HUES64 (cell line): ENCODE results near the gene ACSF3.

Source experiments
- H3K27ac ChIP-seq: 2 replicates; pipeline ENCODE4 v1.7.0; 2013; ENCODE audit warnings: low read depth, low read length, inconsistent platforms
- H3K27me3 ChIP-seq: 2 replicates; pipeline ENCODE4 v1.6.1; 2013; ENCODE audit warnings: mild to moderate bottlenecking, low read length; ENCODE audit not compliant: insufficient read depth
- H3K36me3 ChIP-seq: 2 replicates; pipeline ENCODE4 v1.6.1; 2013; ENCODE audit warnings: mild to moderate bottlenecking, low read length; ENCODE audit not compliant: insufficient read depth
- H3K4me1 ChIP-seq: 2 replicates; pipeline ENCODE4 v1.6.1; 2013; ENCODE audit warnings: mild to moderate bottlenecking, low read length, moderate library complexity; ENCODE audit not compliant: insufficient read depth
- H3K4me3 ChIP-seq: 2 replicates; pipeline ENCODE4 v1.5.1; 2013; ENCODE audit warnings: mild to moderate bottlenecking, low read length, moderate library complexity
- H3K9ac ChIP-seq: 2 replicates; pipeline ENCODE4 v1.6.1; 2013; ENCODE audit warnings: mild to moderate bottlenecking, low read depth, low read length
- H3K9me3 ChIP-seq: 2 replicates; pipeline ENCODE4 v1.6.1; 2013; ENCODE audit warnings: low read depth, low read length; ENCODE audit not compliant: insufficient read depth
- WGBS: fragments of 150-250, 120-280 bp; methylation state at CpG from one replicate; pipeline ENCODE4 v1.1.7; 2013; ENCODE audit warnings: missing lambda C conversion rate; 5-methylcytosine and 5-hydroxymethylcytosine counted together

Gene ACSF3

DNA sequence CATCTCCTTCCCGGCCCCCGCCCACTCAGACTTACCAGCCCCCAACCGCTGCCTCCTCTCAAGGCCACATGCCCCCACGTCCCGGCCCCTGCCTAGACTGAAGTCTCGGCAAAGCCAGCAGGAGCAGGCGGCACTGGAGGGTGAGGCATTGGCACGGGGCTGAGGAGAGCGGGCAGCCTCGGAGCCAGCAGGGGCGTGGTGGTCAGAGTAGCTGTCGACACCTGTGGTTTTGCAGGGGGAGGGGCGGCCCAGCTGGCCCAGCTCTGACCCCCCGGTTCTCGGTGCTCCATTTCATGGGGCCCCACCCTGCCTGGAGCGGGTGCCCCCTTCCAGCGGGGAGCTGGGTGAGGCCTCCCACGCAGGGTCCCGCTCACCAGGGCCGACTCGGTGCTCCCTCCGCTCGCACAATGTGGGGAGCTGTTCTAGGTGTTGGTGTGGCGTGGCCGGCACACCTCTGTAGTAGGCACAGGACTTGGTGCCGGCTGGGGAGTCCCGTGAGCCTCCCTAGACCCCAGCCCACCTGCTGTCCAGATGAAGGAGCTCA lies 82.6 kb downstream of the ACSF3 start:
- Histone ChIP-seq H3K4me3 (no peak overlapping the region), H3K9me3 (no peaks in the 10 kb centered on the region), H3K27me3 (peaks cover 13% of the 10 kb centered on the region), H3K4me1 (peaks cover 5% of the 10 kb centered on the region; the same call in 1 of the 2 replicates), H3K36me3 (no peaks in the 10 kb centered on the region), H3K9ac (no peak overlapping the region), H3K27ac (no peak overlapping the region)
- 90% methylated on average over 27 of the region's 27 CpGs for WGBS

DNA sequence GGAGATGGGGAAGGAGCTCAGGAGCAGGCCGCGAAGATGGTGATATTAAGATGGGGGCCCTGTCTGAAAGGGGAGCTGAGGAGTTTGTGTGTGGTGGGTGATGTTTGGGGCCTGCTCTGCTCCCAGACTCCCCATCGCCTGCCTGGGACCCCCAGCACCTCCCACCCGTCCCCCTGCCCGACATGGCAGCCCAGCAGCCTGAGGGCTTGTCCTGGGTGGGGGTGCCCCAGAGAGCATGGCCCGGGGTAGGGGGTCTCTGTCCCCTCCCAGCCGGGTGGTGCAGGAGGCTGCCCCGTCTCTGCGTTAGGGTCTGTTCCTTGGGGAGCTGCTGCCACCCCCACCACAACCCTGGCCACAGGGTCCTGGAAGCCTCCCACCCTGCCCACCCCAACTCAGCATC lies 83.1 kb downstream of the ACSF3 start:
- WGBS = 95% methylated on average over 9 of the region's 9 CpGs
- Histone ChIP-seq H3K27ac (no peak overlapping the region), H3K36me3 (no peaks in the 10 kb centered on the region), H3K27me3 (peaks cover 11% of the 10 kb centered on the region), H3K4me3 (no peak overlapping the region), H3K4me1 (peaks cover 5% of the 10 kb centered on the region; the same call in 1 of the 2 replicates), H3K9me3 (no peaks in the 10 kb centered on the region), H3K9ac (no peak overlapping the region)

DNA sequence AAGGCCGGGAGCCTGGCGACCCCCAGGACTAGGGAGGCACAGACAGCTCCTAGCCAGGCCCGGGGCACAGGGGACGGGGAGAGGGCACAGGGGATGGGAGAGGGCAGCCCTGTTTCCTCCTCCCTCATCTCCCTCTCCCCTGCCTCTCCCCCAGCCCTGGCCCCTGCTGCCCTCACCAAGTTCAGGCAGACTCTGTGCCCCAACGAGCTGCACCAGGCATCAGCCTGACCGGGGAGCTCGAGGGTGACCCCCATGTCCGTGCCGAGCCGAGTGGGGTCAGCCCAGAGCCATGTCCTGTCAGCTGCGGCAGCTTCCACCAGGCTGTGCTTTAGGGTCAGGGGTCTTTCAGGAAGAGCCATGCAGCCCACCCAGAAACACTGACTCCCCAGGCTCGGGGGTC lies 83.8 kb downstream of the ACSF3 start:
- 92% methylated on average over 12 of the region's 12 CpGs for WGBS
- Histone ChIP-seq H3K4me3 (no peak overlapping the region), H3K9ac (no peak overlapping the region), H3K9me3 (no peaks in the 10 kb centered on the region), H3K27ac (no peak overlapping the region), H3K27me3 (peaks cover 4% of the 10 kb centered on the region), H3K36me3 (no peaks in the 10 kb centered on the region), H3K4me1 (peaks cover 5% of the 10 kb centered on the region; the same call in 1 of the 2 replicates)

DNA sequence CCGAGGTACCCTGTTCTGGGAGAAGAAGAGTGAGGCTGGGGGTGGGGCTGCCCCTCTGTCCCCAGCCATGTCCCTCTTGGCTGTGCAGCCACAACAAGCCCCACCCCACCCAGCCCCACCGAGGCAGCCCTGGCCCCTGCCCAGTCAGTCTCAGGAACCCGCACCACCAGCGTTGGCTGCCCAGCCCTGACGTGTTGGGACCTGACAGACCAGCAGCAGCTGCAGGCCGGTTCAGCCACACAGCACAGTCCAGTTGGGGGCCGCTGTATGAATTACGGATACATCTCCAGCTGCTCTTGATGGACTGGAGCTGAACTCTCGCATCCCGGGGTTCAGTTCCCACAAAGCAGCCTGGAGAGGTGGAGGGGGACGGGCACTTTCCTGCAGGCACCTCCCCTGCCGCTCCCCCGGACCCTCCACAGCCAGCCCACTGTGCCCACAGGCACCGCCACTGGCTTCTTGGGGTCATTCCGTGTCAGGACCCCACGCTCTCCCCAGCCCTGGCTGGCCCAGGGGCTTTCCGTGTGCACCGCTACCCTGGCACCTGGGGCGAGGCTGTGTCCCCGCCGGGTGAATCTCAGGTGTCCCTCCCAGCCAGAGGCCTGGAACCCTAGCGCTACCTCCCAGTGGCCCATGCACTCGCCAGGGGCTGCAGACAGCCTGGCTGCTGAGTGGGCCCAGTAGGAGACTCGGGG lies 84.9 kb downstream of the ACSF3 start:
- 90% methylated on average over 24 of the region's 24 CpGs for WGBS
- Histone ChIP-seq H3K9me3 (no peaks in the 10 kb centered on the region), H3K4me3 (no peak overlapping the region), H3K27me3 (no peaks in the 10 kb centered on the region), H3K27ac (no peak overlapping the region), H3K4me1 (no peaks in the 10 kb centered on the region), H3K36me3 (no peaks in the 10 kb centered on the region), H3K9ac (no peak overlapping the region)

DNA sequence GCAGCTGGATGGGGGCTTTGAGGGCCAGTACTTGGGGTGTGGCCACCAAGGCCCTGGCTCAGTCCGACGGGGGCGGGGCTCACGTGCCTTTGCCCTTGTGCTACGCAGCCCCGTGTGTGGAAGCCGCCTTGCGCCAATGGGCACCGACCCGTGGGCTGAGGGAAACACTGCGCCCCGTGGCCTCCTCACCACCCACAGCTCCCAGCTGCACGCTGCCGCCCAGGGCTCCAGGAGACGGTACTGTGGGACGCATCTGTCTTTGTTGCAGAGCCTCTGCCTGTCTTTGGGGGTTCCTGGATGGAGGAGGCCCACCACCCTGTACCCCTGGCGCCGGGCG lies 85.5 kb downstream of the ACSF3 start:
- no peaks in the 10 kb centered on the region for H3K9me3 ChIP-seq
- H3K27me3 ChIP-seq = no peaks in the 10 kb centered on the region
- H3K36me3 ChIP-seq = no peaks in the 10 kb centered on the region
- no peaks in the 10 kb centered on the region for H3K4me1 ChIP-seq
- no peak overlapping the region for H3K27ac ChIP-seq
- H3K4me3 ChIP-seq = no peak overlapping the region
- H3K9ac ChIP-seq = no peak overlapping the region
- WGBS = 93% methylated on average over 19 of the region's 19 CpGs

DNA sequence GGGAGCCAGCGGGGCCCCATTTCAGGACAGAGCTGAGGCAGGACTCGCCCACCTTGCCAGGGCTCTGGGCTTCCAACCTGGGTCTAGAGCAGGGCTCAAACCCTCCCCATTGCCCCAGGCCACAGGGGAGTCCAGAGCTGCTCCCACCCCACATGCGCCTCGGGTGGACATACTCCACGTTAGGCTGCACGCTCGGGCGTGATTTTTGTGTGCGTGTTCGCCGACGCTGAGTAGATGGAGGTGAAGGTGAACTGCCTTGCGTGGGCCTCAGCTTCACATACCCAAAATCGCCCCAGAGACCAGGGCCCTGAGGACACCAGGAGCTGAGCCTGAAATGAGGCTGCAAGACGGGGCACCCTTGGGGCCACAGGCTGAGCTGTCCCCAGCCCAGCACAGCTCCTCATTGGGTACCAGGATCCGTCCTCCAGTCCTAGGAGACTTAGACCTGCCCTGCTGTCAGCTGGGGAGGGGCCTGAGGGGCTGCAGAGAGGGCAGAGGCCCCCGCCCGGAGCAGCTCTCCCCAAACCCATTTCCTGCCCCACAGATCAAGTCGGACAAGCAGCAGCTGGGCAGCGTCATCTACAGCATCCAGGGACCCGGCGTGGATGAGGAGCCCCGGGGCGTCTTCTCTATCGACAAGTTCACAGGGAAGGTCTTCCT lies 86.1 kb downstream of the ACSF3 start:
- Histone ChIP-seq H3K36me3 (no peaks in the 10 kb centered on the region), H3K4me1 (no peaks in the 10 kb centered on the region), H3K9ac (no peak overlapping the region), H3K27ac (no peak overlapping the region), H3K9me3 (no peaks in the 10 kb centered on the region), H3K27me3 (no peaks in the 10 kb centered on the region), H3K4me3 (no peak overlapping the region)
- 92% methylated on average over 25 of the region's 25 CpGs for WGBS

DNA sequence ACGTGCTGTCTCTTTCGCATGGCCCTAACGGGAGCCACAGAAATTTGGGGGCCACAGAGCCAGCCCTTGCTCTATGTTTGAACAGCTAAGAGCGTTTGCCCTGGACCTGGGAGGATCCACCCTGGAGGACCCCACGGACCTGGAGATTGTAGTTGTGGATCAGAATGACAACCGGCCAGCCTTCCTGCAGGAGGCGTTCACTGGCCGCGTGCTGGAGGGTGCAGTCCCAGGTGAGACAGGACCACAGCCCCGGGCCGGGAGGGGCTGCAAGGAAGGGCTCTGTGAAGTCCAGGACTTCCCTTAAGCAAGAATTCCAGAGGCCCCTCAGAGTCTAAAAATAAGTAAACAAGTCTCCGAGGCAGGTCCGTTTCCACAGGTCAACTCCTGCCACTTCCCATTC lies 89.8 kb downstream of the ACSF3 start:
- no peaks in the 10 kb centered on the region for H3K9me3 ChIP-seq
- no peak overlapping the region for H3K9ac ChIP-seq
- no peaks in the 10 kb centered on the region for H3K27me3 ChIP-seq
- no peak overlapping the region for H3K4me3 ChIP-seq
- H3K27ac ChIP-seq = no peak overlapping the region
- H3K36me3 ChIP-seq = no peaks in the 10 kb centered on the region
- 75% methylated on average over 13 of the region's 13 CpGs for WGBS
- no peaks in the 10 kb centered on the region for H3K4me1 ChIP-seq

DNA sequence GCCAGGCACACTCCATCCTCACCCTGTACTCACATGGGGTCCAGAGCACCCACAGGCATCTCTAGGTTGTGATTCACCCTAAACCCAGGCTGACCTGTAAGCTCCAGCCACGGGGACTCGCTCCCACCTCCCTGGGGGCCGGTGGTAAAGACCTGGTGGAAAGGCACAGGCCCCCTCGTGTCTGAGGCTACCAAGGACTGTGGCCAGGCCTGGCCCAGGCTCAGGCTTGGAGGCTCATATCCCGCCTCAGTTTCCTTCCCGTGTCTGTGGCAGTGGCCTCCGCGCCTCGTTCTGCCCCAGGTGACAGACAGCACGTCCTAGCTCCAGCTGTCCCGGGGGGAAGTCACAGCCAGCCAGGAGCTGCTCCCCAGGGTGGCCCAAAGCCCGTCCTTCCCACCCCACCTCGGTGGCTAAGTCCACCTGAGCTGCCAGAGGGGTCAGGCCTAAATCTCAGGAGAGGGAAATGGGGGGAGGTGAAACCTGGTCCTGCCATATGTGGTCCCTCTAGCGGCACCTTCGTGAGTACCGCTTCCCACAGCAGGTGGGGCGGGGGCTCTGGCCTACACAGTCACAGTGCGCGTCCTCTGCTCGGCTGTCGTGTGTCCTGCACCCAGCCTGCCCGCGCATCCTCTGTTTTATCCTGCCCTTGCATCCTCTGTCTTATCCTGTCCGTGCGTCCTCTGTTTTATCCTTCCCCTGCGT lies 90.5 kb downstream of the ACSF3 start:
- H3K27me3 ChIP-seq = no peaks in the 10 kb centered on the region
- H3K4me1 ChIP-seq = no peaks in the 10 kb centered on the region
- no peaks in the 10 kb centered on the region for H3K36me3 ChIP-seq
- H3K9me3 ChIP-seq = no peaks in the 10 kb centered on the region
- H3K4me3 ChIP-seq = no peak overlapping the region
- WGBS = 84% methylated on average over 26 of the region's 26 CpGs
- H3K27ac ChIP-seq = no peak overlapping the region
- H3K9ac ChIP-seq = no peak overlapping the region

DNA sequence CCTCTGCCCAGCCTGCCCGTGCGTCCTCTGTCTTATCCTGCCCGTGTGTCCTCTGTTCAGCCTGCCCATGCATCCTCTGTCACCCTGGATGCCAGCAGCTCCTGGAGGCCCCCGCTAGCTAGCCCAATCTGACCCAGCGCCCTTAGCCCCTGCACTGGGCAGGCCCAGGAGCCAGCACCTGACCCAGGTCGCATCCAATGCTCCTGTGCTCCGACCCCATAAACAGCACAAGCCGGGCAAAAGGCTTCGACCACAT lies 91.0 kb downstream of the ACSF3 start:
- no peak overlapping the region for H3K4me3 ChIP-seq
- WGBS = 90% methylated on average over 9 of the region's 9 CpGs
- H3K9me3 ChIP-seq = no peaks in the 10 kb centered on the region
- H3K27me3 ChIP-seq = no peaks in the 10 kb centered on the region
- no peaks in the 10 kb centered on the region for H3K36me3 ChIP-seq
- no peak overlapping the region for H3K27ac ChIP-seq
- H3K4me1 ChIP-seq = no peaks in the 10 kb centered on the region
- H3K9ac ChIP-seq = no peak overlapping the region

DNA sequence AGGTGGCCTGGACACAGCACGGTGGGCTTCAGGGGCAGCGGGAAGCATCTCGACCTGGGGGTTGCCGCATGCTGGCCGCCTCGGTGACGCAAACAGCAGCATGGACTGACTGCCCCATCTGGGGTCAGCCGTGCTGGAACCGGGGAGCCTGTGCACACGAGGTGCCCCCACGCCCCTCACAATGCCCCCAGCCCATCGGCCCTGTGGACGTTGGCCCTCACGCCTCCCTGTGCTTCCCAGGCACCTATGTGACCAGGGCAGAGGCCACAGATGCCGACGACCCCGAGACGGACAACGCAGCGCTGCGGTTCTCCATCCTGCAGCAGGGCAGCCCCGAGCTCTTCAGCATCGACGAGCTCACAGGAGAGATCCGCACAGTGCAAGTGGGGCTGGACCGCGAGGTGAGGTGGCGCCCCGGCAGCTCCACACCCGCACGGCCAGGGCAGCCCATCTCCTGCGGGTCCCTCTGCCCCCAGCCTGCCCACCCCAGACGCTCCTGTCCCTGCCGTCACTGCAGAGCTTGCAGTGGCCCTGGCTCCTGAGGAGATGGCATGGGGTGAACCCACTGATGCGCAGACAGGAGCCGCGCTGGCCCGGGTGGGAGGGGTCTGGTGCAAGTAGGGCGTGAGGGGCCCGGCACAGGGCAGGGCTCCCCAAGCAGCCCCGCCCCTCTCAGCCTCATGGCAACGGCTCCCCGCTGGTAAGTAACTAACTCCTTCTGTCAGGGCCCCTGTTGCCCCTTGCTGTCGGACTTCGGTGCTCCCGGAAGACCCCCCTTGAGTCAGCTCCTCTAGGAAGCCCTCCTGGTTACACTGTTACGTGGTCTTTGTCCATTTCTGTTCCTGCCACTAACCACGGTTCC lies 91.5 kb downstream of the ACSF3 start:
- no peak overlapping the region for H3K4me3 ChIP-seq
- H3K27ac ChIP-seq = no peak overlapping the region
- no peak overlapping the region for H3K9ac ChIP-seq
- no peaks in the 10 kb centered on the region for H3K27me3 ChIP-seq
- 89% methylated on average over 48 of the region's 48 CpGs for WGBS
- no peaks in the 10 kb centered on the region for H3K36me3 ChIP-seq
- no peaks in the 10 kb centered on the region for H3K9me3 ChIP-seq
- no peaks in the 10 kb centered on the region for H3K4me1 ChIP-seq
